ENCODE data around the gene PTPN21. TPM values are rescaled to one million over a fixed set of nuclear protein-coding genes. Genes with fewer than 3 reads are reported as not detected.

The PTPN21 gene
- total and polyA plus RNA-seq, 4 donors, result 2.1 to 7.2 (median 3.1) TPM

DNA sequence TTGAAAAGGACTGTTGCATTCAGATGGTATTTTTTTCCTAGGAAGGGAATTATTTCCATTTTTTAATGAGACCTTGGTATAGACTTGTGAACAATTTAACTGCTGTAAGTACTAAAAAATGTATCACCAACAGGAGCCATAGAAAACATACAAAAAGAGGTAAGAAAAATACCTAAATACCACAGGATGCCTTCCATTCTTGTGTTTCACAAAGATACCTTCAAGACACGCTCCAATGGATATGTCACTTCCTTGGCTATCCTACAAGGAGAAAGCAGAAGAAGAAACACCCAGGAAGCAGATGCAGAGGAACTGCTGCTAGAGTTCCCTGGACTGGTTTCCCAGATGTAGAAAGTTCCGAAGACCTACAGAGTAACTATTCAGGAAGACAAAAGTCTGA lies 54.2 kb downstream of the PTPN21 start:
- no peak overlapping the region for H3K9ac ChIP-seq (ENCODE audit: low read depth in 1 of 2, low read length in 2 of 2)
- no peaks in the 10 kb centered on the region for H3K27me3 ChIP-seq (ENCODE audit: control insufficient read depth in 4 of 4, insufficient read depth in 4 of 4, low read length in 3 of 4)
- TF ChIP-seq HNF4A (conservative IDR thresholded peaks at IDR 0.05), result no peak
- TF ChIP-seq, protein P1, sequence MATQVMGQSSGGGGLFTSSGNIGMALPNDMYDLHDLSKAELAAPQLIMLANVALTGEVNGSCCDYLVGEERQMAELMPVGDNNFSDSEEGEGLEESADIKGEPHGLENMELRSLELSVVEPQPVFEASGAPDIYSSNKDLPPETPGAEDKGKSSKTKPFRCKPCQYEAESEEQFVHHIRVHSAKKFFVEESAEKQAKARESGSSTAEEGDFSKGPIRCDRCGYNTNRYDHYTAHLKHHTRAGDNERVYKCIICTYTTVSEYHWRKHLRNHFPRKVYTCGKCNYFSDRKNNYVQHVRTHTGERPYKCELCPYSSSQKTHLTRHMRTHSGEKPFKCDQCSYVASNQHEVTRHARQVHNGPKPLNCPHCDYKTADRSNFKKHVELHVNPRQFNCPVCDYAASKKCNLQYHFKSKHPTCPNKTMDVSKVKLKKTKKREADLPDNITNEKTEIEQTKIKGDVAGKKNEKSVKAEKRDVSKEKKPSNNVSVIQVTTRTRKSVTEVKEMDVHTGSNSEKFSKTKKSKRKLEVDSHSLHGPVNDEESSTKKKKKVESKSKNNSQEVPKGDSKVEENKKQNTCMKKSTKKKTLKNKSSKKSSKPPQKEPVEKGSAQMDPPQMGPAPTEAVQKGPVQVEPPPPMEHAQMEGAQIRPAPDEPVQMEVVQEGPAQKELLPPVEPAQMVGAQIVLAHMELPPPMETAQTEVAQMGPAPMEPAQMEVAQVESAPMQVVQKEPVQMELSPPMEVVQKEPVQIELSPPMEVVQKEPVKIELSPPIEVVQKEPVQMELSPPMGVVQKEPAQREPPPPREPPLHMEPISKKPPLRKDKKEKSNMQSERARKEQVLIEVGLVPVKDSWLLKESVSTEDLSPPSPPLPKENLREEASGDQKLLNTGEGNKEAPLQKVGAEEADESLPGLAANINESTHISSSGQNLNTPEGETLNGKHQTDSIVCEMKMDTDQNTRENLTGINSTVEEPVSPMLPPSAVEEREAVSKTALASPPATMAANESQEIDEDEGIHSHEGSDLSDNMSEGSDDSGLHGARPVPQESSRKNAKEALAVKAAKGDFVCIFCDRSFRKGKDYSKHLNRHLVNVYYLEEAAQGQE (IDR thresholded peaks at IDR 0.05), result no peak
- TF ChIP-seq, protein P2, sequence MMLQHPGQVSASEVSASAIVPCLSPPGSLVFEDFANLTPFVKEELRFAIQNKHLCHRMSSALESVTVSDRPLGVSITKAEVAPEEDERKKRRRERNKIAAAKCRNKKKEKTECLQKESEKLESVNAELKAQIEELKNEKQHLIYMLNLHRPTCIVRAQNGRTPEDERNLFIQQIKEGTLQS (IDR thresholded peaks at IDR 0.05), result no peak
- no peak for TF ChIP-seq YY1 (IDR thresholded peaks at IDR 0.05)
- no peak for TF ChIP-seq FOXA2 (IDR thresholded peaks at IDR 0.05)
- no peak for TF ChIP-seq TAF1 (conservative IDR thresholded peaks at IDR 0.05)
- TF ChIP-seq, protein P3, sequence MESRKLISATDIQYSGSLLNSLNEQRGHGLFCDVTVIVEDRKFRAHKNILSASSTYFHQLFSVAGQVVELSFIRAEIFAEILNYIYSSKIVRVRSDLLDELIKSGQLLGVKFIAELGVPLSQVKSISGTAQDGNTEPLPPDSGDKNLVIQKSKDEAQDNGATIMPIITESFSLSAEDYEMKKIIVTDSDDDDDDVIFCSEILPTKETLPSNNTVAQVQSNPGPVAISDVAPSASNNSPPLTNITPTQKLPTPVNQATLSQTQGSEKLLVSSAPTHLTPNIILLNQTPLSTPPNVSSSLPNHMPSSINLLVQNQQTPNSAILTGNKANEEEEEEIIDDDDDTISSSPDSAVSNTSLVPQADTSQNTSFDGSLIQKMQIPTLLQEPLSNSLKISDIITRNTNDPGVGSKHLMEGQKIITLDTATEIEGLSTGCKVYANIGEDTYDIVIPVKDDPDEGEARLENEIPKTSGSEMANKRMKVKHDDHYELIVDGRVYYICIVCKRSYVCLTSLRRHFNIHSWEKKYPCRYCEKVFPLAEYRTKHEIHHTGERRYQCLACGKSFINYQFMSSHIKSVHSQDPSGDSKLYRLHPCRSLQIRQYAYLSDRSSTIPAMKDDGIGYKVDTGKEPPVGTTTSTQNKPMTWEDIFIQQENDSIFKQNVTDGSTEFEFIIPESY (IDR thresholded peaks at IDR 0.05), result no peak
- no peak for TF ChIP-seq SP1 (IDR thresholded peaks at IDR 0.05)
- no peak overlapping the region for H3K27ac ChIP-seq (ENCODE audit: low read depth in 1 of 2, low read length in 2 of 2)
- H3K4me1 ChIP-seq (ENCODE audit: control insufficient read depth in 4 of 4, insufficient read depth in 4 of 4, low read length in 3 of 4), result no peaks in the 10 kb centered on the region
- H3K9me3 ChIP-seq (ENCODE audit: control insufficient read depth in 4 of 4, low read length in 3 of 4), result no peaks in the 10 kb centered on the region
- no peak for DNase-seq (ENCODE audit: low spot score)
- peaks cover 3 to 40% (median 21%) of the 10 kb centered on the region in 4 donors for H3K36me3 ChIP-seq (ENCODE audit: control insufficient read depth in 4 of 4, insufficient read depth in 3 of 4, low read depth in 1 of 4, low read length in 3 of 4)
- WGBS, result 94% methylated on average over 2 of the region's 2 CpGs
- no peak overlapping the region for H3K4me3 ChIP-seq (ENCODE audit: low read depth in 1 of 3, low read length in 3 of 3)

DNA sequence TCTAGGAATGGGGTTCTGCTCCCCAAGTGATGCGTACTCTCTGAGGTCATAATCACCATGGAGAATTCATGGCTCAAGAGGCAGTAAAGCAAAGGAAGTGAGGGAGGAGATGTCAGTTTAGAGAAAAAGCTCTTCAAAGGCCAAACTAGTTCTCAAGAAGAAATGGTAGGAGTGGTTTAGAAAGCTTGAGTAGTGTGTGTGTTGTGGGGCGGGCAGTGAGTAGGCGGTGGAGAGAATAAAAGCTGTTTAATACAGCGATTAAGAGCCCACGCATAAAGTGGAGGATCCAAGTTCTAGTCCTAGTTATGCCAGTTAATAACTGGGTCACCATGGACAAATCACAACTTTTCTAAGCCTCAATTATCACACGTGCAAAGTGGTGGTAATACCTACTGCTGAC lies 55.6 kb downstream of the PTPN21 start:
- no peaks in the 10 kb centered on the region for H3K27me3 ChIP-seq (ENCODE audit: control insufficient read depth in 4 of 4, insufficient read depth in 4 of 4, low read length in 3 of 4)
- H3K4me3 ChIP-seq (ENCODE audit: low read depth in 1 of 3, low read length in 3 of 3), result no peak overlapping the region
- no peak overlapping the region for H3K9ac ChIP-seq (ENCODE audit: low read depth in 1 of 2, low read length in 2 of 2)
- no peak for TF ChIP-seq NR2F2 (IDR thresholded peaks at IDR 0.05)
- no peak for TF ChIP-seq SP1 (IDR thresholded peaks at IDR 0.05)
- no peak for TF ChIP-seq JUND (IDR thresholded peaks at IDR 0.05)
- TF ChIP-seq, protein P4, sequence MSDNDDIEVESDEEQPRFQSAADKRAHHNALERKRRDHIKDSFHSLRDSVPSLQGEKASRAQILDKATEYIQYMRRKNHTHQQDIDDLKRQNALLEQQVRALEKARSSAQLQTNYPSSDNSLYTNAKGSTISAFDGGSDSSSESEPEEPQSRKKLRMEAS (IDR thresholded peaks at IDR 0.05), result no peak
- TF ChIP-seq, protein P1 (IDR thresholded peaks at IDR 0.05), result no peak
- no peak for TF ChIP-seq HNF4A (conservative IDR thresholded peaks at IDR 0.05)
- no peak for TF ChIP-seq HNF4G (IDR thresholded peaks at IDR 0.05)
- TF ChIP-seq, protein P2 (IDR thresholded peaks at IDR 0.05), result no peak
- TF ChIP-seq GABPA (IDR thresholded peaks at IDR 0.05 in 1 of 2, conservative IDR thresholded peaks at IDR 0.05 in 1 of 2), result no peak
- no peak for TF ChIP-seq FOXA1 (IDR thresholded peaks at IDR 0.05)
- no peak for TF ChIP-seq EGR1 (IDR thresholded peaks at IDR 0.05; ENCODE audit: low read depth in 2 of 2)
- no peak for TF ChIP-seq YY1 (IDR thresholded peaks at IDR 0.05)
- no peak for TF ChIP-seq TAF1 (conservative IDR thresholded peaks at IDR 0.05)
- TF ChIP-seq, protein P3 (IDR thresholded peaks at IDR 0.05), result no peak
- TF ChIP-seq, protein P5, sequence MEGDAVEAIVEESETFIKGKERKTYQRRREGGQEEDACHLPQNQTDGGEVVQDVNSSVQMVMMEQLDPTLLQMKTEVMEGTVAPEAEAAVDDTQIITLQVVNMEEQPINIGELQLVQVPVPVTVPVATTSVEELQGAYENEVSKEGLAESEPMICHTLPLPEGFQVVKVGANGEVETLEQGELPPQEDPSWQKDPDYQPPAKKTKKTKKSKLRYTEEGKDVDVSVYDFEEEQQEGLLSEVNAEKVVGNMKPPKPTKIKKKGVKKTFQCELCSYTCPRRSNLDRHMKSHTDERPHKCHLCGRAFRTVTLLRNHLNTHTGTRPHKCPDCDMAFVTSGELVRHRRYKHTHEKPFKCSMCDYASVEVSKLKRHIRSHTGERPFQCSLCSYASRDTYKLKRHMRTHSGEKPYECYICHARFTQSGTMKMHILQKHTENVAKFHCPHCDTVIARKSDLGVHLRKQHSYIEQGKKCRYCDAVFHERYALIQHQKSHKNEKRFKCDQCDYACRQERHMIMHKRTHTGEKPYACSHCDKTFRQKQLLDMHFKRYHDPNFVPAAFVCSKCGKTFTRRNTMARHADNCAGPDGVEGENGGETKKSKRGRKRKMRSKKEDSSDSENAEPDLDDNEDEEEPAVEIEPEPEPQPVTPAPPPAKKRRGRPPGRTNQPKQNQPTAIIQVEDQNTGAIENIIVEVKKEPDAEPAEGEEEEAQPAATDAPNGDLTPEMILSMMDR (IDR thresholded peaks at IDR 0.05; ENCODE audit: low read depth, low read length, missing input control), result no peak
- TF ChIP-seq RXRA (IDR thresholded peaks at IDR 0.05), result no peak
- no peak for TF ChIP-seq RAD21 (IDR thresholded peaks at IDR 0.05)
- no peak for TF ChIP-seq FOXA2 (IDR thresholded peaks at IDR 0.05)
- H3K27ac ChIP-seq (ENCODE audit: low read depth in 1 of 2, low read length in 2 of 2), result no peak overlapping the region
- H3K9me3 ChIP-seq (ENCODE audit: control insufficient read depth in 4 of 4, low read length in 3 of 4), result no peaks in the 10 kb centered on the region
- H3K36me3 ChIP-seq (ENCODE audit: control insufficient read depth in 4 of 4, insufficient read depth in 3 of 4, low read depth in 1 of 4, low read length in 3 of 4), result peaks cover 4 to 41% (median 20%) of the 10 kb centered on the region in 4 donors
- WGBS, result 94% methylated on average over 6 of the region's 6 CpGs
- no peak for DNase-seq (ENCODE audit: low spot score)
- no peaks in the 10 kb centered on the region for H3K4me1 ChIP-seq (ENCODE audit: control insufficient read depth in 4 of 4, insufficient read depth in 4 of 4, low read length in 3 of 4)
